Mammary epithelial cell (primary cell): ENCODE results near the gene IL1RAPL2.

ENCODE experiments used
- EZH2 ChIP-seq: IDR thresholded peaks from 2 replicates; pipeline ENCODE4 v1.6.1; 2012; ENCODE audit warnings: low read length, inconsistent platforms, borderline replicate concordance
- TF ChIP-seq, protein P1 (sequence below), 2 donors: IDR thresholded peaks in 1 of 2; conservative IDR thresholded peaks in 1 of 2; 2 replicates each; pipeline ENCODE4 v1.5.1; 2011 to 2012; ENCODE audit warnings: inconsistent platforms in 2 of 2, low read length in 2 of 2, mild to moderate bottlenecking in 2 of 2, control low read depth in 1 of 2, low read depth in 1 of 2; ENCODE audit not compliant: insufficient read depth in 1 of 2; ENCODE audit errors: extremely low read depth in 1 of 2

DNA sequence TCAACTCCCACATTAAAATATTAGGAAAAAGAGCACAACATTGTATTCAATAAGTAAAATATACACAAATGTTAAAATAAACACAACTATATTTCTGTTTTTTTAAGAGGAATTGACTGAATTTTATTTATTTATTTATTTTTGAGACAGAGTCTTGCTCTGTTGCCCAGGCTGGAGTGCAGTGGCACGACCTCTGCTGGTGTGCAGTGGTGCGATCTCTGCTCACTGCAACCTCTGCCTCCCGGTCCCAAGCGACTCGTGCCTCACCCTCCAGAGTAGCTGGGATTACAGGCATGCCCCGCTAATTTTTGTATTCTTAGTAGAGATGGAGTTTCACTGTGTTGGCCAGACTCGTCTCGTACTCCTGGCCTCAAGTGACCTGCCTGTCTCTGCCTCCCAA, 623.1 kb downstream of the IL1RAPL2 start:
- TF ChIP-seq, protein P1, sequence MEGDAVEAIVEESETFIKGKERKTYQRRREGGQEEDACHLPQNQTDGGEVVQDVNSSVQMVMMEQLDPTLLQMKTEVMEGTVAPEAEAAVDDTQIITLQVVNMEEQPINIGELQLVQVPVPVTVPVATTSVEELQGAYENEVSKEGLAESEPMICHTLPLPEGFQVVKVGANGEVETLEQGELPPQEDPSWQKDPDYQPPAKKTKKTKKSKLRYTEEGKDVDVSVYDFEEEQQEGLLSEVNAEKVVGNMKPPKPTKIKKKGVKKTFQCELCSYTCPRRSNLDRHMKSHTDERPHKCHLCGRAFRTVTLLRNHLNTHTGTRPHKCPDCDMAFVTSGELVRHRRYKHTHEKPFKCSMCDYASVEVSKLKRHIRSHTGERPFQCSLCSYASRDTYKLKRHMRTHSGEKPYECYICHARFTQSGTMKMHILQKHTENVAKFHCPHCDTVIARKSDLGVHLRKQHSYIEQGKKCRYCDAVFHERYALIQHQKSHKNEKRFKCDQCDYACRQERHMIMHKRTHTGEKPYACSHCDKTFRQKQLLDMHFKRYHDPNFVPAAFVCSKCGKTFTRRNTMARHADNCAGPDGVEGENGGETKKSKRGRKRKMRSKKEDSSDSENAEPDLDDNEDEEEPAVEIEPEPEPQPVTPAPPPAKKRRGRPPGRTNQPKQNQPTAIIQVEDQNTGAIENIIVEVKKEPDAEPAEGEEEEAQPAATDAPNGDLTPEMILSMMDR (conservative IDR thresholded peaks at IDR 0.05 in 1 of 2, IDR thresholded peaks at IDR 0.05 in 1 of 2; ENCODE audit: extremely low read depth in 1 of 2, insufficient read depth in 1 of 2, low read depth in 1 of 2, low read length in 2 of 2) = no peak
- no peak for TF ChIP-seq EZH2
